Smooth muscle cell of the brain vasculature (primary cell): ENCODE data around the gene KIAA1217.

Experiments
- DNase-seq: peaks from one replicate; pipeline ENCODE4 v3.0.0-alpha.2; 2012; ENCODE audit warnings: low read depth, low spot score

Gene KIAA1217

DNA sequence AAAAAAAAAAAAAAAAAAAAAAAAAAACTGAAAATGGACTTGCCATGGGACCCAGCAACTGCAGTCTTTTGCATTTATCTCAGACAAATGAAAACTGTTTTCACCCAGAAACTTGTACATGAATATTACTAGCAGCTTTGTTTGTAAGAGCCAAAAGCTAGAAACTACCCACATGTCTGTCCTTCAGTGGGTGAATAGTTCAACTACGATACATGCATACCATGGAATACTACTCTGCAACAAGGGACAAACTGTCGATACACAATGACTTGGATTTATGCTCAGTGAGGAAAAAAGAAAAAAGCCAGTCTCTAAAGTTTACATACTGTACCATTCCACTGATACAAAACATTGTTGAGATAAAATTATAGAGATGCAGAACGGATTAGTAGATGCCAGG lies 195.6 kb downstream of the KIAA1217 start:
- no peak for DNase-seq

- no peak for DNase-seq
These were observed 196.7 kb downstream of the KIAA1217 start for GRCh38 chr10:24405635-24406034.

DNA sequence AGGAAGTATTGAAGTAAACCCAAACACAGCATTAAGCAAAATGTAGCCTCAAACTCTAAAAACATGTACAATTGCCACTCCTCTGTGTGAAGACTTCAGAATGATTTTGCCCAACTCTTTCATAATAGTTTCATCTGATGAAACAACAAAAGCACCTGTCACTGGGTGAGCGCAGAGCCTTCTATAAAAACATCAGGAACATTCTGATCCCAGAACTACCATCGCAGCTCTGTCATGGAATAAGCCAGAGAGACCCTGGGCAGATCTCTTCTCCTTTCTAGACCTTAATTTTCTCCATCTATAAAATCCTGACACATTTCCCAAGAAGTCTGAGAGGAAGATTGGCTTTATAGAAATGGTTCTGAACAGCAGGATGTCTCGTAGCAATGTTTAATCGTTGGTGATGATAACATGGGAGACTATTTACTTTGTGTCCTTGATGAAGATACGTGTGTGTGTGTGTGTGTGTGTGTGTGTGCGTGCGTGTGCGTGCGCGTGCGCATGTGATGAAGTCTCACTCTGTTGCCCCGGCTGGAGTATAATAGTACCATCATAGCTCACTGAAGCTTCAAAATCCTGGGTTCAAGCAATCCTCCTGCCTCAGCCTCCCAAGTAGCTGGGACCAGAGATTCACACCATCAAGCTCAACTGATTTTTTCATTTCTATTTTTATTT lies 198.0 kb downstream of the KIAA1217 start:
- DNase-seq, result no peak

DNA sequence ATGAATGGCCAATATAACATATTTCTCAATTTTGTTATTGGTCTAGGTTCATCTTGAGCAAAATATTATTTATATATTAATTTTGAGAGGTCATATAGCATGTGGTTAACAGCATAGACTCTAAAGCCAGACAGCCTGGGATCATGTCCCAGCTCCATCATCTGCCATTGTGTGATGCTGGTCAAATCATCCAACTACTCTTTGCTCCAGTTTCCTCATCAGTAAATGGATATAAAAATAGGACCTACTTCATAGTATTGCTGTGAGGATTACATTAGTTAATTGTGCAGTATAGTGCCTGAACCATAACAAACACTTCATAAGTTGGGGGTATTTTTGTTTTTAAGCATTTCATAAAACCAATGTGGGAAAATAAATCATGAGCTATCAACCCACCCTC lies 199.0 kb downstream of the KIAA1217 start:
- no peak for DNase-seq

- no peak for DNase-seq
These were observed 199.4 kb downstream of the KIAA1217 start for GRCh38 chr10:24408365-24408764.

- no peak for DNase-seq
These were observed 205.7 kb downstream of the KIAA1217 start for GRCh38 chr10:24414597-24414996.

- peak; percentile 83 for DNase-seq
These were observed 206.7 kb downstream of the KIAA1217 start for GRCh38 chr10:24415455-24416125.

DNA sequence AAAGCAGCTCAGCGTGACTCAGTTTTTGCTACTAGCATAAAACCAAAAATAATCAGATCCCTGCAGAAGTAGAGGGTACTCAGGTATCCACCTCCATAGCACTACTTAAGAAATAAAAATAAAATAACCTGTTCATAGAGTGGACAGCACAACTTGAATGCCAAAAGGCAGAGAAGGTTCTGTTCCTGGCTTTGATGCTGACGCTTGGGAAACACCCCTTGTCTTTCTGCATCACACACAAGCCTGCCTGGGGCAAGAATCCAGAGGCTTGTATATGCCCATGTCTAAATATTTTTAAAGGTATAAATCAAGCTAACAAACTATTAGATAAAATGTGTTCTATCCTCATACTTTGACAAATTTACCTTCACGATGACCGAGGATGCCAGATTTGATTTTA lies 207.3 kb downstream of the KIAA1217 start:
- DNase-seq, result no peak

GRCh38 chr10:24417053-24417452 lies 208.1 kb downstream of the KIAA1217 start:
- DNase-seq, result no peak

- no peak for DNase-seq
These were observed 209.6 kb downstream of the KIAA1217 start for GRCh38 chr10:24418532-24418931.

DNA sequence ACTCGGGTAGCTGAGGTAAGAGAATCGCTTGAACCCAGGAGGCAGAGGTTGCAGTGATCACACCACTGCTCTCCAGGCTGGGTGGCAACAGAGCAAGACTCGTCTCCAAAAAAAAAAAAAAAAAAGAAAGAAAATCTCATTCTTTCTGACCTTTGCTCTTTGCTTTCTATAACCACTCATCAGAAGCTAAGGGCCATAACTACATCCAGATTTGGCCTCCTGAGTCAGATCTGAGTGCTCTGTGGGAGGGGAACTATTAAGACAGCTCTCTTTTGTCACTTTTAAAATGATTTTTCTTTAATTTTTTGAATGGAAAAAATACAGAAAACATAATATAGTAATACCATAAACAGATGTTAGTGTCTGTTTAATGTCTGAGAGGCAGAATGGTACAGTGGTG lies 210.1 kb downstream of the KIAA1217 start:
- DNase-seq, result no peak

GRCh38 chr10:24425151-24425550 lies 216.2 kb downstream of the KIAA1217 start:
- no peak for DNase-seq

GRCh38 chr10:24427678-24428409 lies 218.9 kb downstream of the KIAA1217 start:
- no peak for DNase-seq

DNA sequence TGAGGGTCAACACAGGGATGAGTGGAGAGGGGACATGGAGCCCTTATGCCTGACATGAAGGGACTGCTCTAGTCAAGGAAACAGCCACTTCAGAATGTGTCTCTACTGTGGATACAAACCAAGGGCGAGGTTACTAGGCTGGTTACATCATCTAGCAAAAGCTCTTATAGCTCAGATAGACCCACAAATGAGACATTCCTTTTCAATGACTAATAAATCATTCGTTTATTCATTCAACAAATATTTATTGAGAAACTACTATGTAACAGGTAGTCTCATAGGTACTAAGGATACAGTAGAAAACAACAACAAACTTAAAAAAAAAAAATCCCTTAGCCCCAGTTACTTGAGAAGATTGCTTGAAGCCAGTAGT lies 219.5 kb downstream of the KIAA1217 start:
- DNase-seq, result no peak

DNA sequence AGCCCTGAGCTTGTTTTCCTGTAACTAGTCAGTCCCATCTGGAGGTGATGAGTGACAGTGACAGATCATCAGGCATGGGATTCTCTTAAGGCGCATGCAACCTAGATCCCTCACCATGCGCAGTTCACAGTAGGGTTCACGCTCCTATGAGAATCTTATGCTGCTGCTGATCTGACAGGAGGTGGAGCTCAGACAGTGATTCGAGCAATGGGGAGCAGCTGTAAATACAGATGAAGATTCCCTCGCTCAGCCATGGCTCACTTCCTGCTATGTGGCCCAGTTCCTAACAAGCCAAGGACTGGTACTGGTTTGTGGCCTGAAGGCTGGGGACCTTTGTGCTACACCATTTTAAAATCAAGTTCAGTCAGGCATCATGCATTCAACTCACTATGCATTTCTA lies 221.7 kb downstream of the KIAA1217 start:
- DNase-seq, result no peak

DNA sequence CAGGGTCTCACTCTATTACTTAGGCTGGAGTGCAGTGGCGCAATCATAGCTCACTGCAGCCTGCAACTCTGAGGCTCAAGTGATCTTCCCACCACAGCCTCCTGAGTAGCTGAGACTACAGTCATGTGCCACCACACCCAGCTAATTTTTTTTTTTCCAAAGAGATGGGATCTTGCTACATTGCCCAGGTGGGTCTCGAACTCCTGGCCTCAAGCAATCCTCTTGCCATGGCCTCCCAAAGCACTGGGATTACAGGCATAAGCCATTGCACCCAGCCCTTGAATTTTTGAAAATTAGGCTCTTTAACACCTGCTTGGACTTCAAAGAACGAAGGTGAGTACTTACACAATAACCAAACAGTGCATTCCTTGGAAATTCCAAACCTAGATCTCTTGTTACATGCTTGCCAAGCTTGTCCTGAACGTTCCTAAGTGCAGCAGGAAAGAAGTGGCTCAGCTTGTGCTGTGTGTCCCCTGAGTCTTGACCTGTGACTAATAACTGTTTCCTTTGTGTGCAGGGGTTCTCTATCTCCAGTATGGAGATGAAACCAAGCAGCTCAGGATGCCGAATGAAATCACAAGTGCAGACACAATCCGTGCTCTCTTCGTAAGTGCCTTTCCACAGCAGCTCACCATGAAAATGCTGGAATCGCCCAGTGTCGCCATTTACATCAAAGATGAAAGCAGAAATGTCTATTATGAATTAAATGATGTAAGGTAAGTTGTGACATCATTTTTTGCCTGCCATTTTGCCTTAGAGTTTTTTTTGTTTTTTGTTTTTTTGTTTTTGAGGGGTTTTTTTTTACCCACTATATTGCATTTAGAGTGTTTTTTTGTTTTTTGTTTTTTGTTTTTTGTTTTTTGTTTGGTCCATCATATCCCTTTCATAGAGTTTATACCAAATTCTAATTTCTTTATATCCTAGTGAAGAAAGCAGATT lies 223.8 kb downstream of the KIAA1217 start:
- DNase-seq, result no peak

DNA sequence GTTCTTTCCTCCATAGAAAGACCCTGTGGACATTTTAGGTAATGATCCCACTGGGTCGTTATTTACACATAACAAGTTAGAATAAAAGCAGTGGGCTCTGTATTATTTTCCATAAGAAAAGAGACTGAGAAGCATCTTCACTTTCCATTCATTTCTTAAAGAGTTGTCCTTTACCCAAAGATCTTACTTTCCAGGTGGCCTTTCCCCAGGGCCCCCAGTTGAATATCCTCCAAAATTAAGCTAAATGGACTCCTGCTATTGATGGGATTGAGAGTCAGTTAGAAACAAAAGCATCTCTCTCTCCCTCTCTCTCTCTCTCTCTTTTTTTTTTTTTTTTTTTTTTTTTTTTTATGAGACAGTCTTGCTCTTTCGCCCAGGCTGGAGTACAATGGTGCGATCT lies 224.8 kb downstream of the KIAA1217 start:
- no peak for DNase-seq

GRCh38 chr10:24434961-24435360 lies 226.0 kb downstream of the KIAA1217 start:
- DNase-seq, result no peak

DNA sequence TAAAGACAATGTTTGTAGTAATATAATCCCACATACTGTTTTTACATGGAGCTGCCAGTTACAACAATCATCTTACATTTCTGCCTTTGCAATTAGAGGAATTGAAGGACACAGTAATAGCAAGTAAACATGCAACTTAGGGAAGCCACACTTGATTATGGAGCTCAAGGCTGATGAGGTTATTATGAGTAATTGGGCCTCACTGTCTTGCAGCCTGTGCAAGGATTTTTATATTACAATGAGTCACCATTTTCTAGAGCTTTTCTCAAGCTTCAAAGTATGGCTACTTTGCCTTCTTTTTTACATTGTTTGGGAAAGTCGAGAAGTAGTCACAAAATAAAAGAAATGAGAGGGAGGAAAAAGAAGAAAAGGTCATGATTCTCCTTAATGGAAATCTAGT lies 226.4 kb downstream of the KIAA1217 start:
- no peak for DNase-seq

DNA sequence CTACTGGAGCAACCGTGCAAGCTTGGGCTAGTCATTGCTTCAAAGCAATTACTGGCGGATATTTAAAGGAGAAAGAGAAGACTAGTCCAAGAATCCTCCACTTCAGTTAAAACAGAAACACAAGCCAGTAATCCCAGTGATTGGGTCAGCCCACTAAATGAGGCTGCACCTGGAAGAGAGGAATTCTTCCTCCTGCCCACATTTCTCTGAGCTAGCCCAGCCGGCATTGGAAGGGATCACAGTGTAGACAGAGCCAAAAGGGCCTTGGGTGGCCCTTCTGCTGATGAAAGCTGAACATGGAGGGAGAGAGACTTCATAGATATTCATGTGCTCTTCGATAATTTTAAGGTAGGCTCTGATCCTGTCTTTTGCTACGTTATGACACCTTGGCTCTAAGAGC lies 228.4 kb downstream of the KIAA1217 start:
- no peak for DNase-seq

DNA sequence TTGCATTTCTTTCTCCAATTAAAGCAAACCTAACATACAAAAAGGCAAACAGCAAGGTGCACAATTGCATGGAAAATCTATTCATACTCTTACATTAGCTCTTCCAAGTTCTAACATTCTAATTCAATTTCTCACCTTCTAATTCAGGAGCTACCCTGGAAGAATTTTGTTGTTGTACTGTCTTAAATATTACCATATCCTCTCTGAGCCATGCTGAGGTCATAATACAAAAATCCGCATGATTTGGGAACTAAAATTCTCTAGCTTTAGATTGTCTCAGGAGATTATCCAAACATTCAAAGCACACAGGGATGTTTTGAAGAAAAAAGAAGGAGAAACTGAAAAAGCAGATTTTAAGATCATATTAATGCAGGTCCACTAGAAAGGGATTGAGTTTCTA lies 229.9 kb downstream of the KIAA1217 start:
- no peak for DNase-seq

DNA sequence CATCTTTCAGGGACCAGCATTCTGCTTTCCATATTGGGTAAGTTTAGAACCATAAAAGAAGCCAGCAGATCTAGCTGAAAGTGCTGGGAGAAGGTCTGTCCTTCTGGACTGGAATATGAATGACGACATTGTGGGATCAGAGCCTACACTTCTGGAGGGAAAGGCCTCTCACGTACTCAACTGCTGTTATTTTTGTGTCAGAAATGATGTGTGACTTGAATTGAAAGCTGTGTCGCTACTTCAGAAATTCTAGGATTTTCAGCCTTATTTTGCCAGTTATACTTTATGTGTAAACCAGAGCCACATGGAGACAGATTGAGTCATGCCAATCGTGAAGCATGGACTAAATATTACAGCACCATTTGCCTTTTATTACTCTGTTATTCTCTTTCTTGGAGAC lies 231.0 kb downstream of the KIAA1217 start:
- no peak for DNase-seq
